ENCODE results near the gene FBXO15.
A peak's percentile ranks its signal among the peaks of the same experiment; 100 is the strongest.

Gene FBXO15

GRCh38 chr18:74147779-74148542 is at the start of gene FBXO15, which contains the start of gene TIMM21:
TSS of gene FBXO15 (minus strand) at chr18:74147834. CDS start at chr18:74147785, 49 bp downstream.
TSS of gene TIMM21 (plus strand) at chr18:74148523. CDS start at chr18:74148809, 286 bp downstream.
- DNase-seq = peak; percentile 95

- peak; percentile 82 for DNase-seq
Observed at GRCh38 chr18:74196220-74197119, 48.8 kb upstream of the FBXO15 start.

GRCh38 chr18:74194691-74195090 is 47.1 kb upstream of the FBXO15 start:
- DNase-seq = no peak

- DNase-seq = no peak
Observed at GRCh38 chr18:74191577-74191976, 43.9 kb upstream of the FBXO15 start.

- DNase-seq = no peak
Observed at GRCh38 chr18:74190086-74190485, 42.5 kb upstream of the FBXO15 start.

- DNase-seq = no peak
Observed at GRCh38 chr18:74186661-74187060, 39.0 kb upstream of the FBXO15 start.

GRCh38 chr18:74185860-74186259 is 38.2 kb upstream of the FBXO15 start:
- no peak for DNase-seq

- no peak for DNase-seq
Observed at GRCh38 chr18:74184875-74185274, 37.2 kb upstream of the FBXO15 start.

GRCh38 chr18:74183130-74183529 is 35.5 kb upstream of the FBXO15 start:
- DNase-seq = no peak

GRCh38 chr18:74182335-74182734 is 34.7 kb upstream of the FBXO15 start:
- no peak for DNase-seq

- DNase-seq = no peak
Observed at GRCh38 chr18:74179623-74180199, 32.1 kb upstream of the FBXO15 start.

GRCh38 chr18:74178884-74179283 is 31.2 kb upstream of the FBXO15 start:
- no peak for DNase-seq

GRCh38 chr18:74175658-74176057 is 28.0 kb upstream of the FBXO15 start:
- no peak for DNase-seq

GRCh38 chr18:74173434-74173750 is 25.8 kb upstream of the FBXO15 start:
- no peak for DNase-seq

GRCh38 chr18:74172697-74173433 is 25.2 kb upstream of the FBXO15 start:
- DNase-seq = no peak

GRCh38 chr18:74171910-74172606 is 24.4 kb upstream of the FBXO15 start:
- no peak for DNase-seq

GRCh38 chr18:74166386-74166785 is 18.8 kb upstream of the FBXO15 start:
- DNase-seq = no peak

GRCh38 chr18:74163019-74163660 is 15.5 kb upstream of the FBXO15 start:
- DNase-seq = no peak

- no peak for DNase-seq
Observed at GRCh38 chr18:74155276-74155675, 7.6 kb upstream of the FBXO15 start.

GRCh38 chr18:74154716-74155115 is 7.1 kb upstream of the FBXO15 start:
- DNase-seq = no peak

GRCh38 chr18:74153793-74154192 is 6.2 kb upstream of the FBXO15 start:
- no peak for DNase-seq

- no peak for DNase-seq
Observed at GRCh38 chr18:74153377-74153776, 5.7 kb upstream of the FBXO15 start.

Data from kidney glomerular epithelial cell (primary cell).